ENCODE measurements around the gene KDM6A. TPM values are rescaled to one million over a fixed set of nuclear protein-coding genes. Genes with fewer than 3 reads are reported as not detected.

Gene KDM6A
- total and polyA plus RNA-seq, 9 of the 15 experiments (the other 6 are each of a cell fraction or from before 2014, with no cell fraction given): 8.4 to 34.3 (median 22.9) TPM

GRCh38 chrX:44874420-44875184 is 1.6 kb downstream of the KDM6A start (continued):
- TF ChIP-seq ZNF592 (IDR thresholded peaks at IDR 0.05): no peak
- no peak for TF ChIP-seq MEF2D (tag; conservative IDR thresholded peaks at IDR 0.05; ENCODE audit: low read depth)
- TF ChIP-seq TAF7 (tag; IDR thresholded peaks at IDR 0.05): no peak
- TF ChIP-seq ELK3 (CRISPR knock-in tag; IDR thresholded peaks at IDR 0.05): no peak
- 0 out of 4 replicates have a peak, but pooled peaks of 1 of the 2 experiments have one; percentile 23 for TF ChIP-seq UBTF (IDR thresholded peaks at IDR 0.05; ENCODE audit: borderline replicate concordance in 1 of 2, low read depth in 2 of 2, low read length in 2 of 2)
- TF ChIP-seq SMARCA4 (IDR thresholded peaks at IDR 0.05): no peak
- no peak for TF ChIP-seq ASH1L (IDR thresholded peaks at IDR 0.05; ENCODE audit: borderline replicate concordance, low read depth, partially characterized antibody)
- TF ChIP-seq ILF3 (IDR thresholded peaks at IDR 0.05; ENCODE audit: borderline replicate concordance): no peak
- TF ChIP-seq PHF21A (IDR thresholded peaks at IDR 0.05; ENCODE audit: borderline replicate concordance, low read depth): no peak
- no peak for TF ChIP-seq RHOXF2B (CRISPR knock-in tag; conservative IDR thresholded peaks at IDR 0.05)
- peak; percentile 52; the same call in 1 of the 2 replicates for TF ChIP-seq NFRKB (IDR thresholded peaks at IDR 0.05; ENCODE audit: low read depth)
- TF ChIP-seq BDP1 (IDR thresholded peaks at IDR 0.05; ENCODE audit: insufficient read depth, insufficient read length): no peak
- TF ChIP-seq MNT (conservative IDR thresholded peaks at IDR 0.05): peak in 1 of 2 experiments; percentile 21; a peak in 1 of 4 replicates
- no peak for TF ChIP-seq TCF7L2 (IDR thresholded peaks at IDR 0.05; ENCODE audit: low read depth, low read length)
- no peak for TF ChIP-seq PRMT5 (CRISPR knock-in tag; IDR thresholded peaks at IDR 0.05)
- TF ChIP-seq SFPQ (IDR thresholded peaks at IDR 0.05; ENCODE audit: low read depth, low read length): no peak
